Prostate gland (tissue), 2 donors: ENCODE measurements around the gene SHISAL2B. TPM values are rescaled to one million over a fixed set of nuclear protein-coding genes. Genes with fewer than 3 reads are reported as not detected.

Experiments
- DNase-seq: peaks from one replicate; pipeline ENCODE4 v3.0.0-alpha.2; 2019; ENCODE audit warnings: low spot score
- H3K27ac ChIP-seq, 2 donors: fragments of 200-600 bp; sonication (generic); 2 replicates each; pipeline ENCODE4 v1.5.1; 2017 to 2019
- H3K27me3 ChIP-seq: fragments of 200-600 bp; sonication (generic); replicated peaks from 2 replicates; pipeline ENCODE4 v1.5.1; 2019; ENCODE audit not compliant: insufficient read depth
- H3K36me3 ChIP-seq, 2 donors: fragments of 200-600 bp; sonication (generic); 1 replicate in 1 of 2; 2 replicates in 1 of 2; pipeline versions ENCODE4 v1.5.1 to v1.8.1; 2017 to 2019
- H3K4me1 ChIP-seq: fragments of 200-600 bp; sonication (generic); replicated peaks from 2 replicates; pipeline ENCODE4 v1.5.1; 2019
- H3K4me3 ChIP-seq, 2 donors: fragments of 200-600 bp; sonication (generic); 2 replicates each; pipeline ENCODE4 v1.5.1; 2017 to 2019
- H3K9me3 ChIP-seq: fragments of 200-600 bp; sonication (generic); 2 replicates; pipeline ENCODE4 v1.5.1; 2017
- POLR2A ChIP-seq: fragments of 450-650 bp; IDR thresholded peaks from one replicate; pipeline ENCODE4 v1.6.1; 2016; ENCODE audit warnings: antibody characterized with exemption, mild to moderate bottlenecking
- POLR2AphosphoS5 ChIP-seq: sonication (generic); formaldehyde crosslinking; IDR thresholded peaks from one replicate; pipeline ENCODE4 v1.6.1; 2017; ENCODE audit warnings: antibody characterized with exemption
- WGBS: methylation state at CpG from one replicate; pipeline ENCODE4 v1.1.5; 2018; 5-methylcytosine and 5-hydroxymethylcytosine counted together
- intact Hi-C: fragments of 100-400 bp; cut with DNase I; formaldehyde crosslinking; loops from one replicate; pipeline ENCODE4 v1.14.2; 2022
- total RNA-seq, 2 donors: library from RNA; depleted of rRNA; stranded (reverse); fragments of >200 nt; gene quantifications; one replicate each; pipeline ENCODE4 v1.1.0, GENCODE V29; 2016
- TF ChIP-seq, protein P1 (sequence below), 4 experiments: fragments of 200-600 bp in 2 of 4; fragments of 450-650 bp in 2 of 4; sonication (generic) in 2 of 4; IDR thresholded peaks; 1 replicate in 3 of 4; 2 replicates in 1 of 4; pipeline ENCODE4 v1.5.1; 2016 to 2019; ENCODE audit warnings: antibody characterized with exemption in 4 of 4, mild to moderate bottlenecking in 2 of 4, moderate library complexity in 2 of 4

Gene SHISAL2B
- total RNA-seq, 2 donors from 2014 or later, result not detected

GRCh38 chr5:64678374-64678773 is 11.9 kb upstream of the SHISAL2B start:
- Histone ChIP-seq H3K4me1 (no peaks in the 10 kb centered on the region), H3K27me3 (no peaks in the 10 kb centered on the region), H3K36me3 (no peaks in the 10 kb centered on the region), H3K4me3 (no peak overlapping the region), H3K9me3 (no peaks in the 10 kb centered on the region), H3K27ac (no peak overlapping the region)
- TF ChIP-seq POLR2AphosphoS5 (no peak), POLR2A (no peak)
- TF ChIP-seq, protein P1, sequence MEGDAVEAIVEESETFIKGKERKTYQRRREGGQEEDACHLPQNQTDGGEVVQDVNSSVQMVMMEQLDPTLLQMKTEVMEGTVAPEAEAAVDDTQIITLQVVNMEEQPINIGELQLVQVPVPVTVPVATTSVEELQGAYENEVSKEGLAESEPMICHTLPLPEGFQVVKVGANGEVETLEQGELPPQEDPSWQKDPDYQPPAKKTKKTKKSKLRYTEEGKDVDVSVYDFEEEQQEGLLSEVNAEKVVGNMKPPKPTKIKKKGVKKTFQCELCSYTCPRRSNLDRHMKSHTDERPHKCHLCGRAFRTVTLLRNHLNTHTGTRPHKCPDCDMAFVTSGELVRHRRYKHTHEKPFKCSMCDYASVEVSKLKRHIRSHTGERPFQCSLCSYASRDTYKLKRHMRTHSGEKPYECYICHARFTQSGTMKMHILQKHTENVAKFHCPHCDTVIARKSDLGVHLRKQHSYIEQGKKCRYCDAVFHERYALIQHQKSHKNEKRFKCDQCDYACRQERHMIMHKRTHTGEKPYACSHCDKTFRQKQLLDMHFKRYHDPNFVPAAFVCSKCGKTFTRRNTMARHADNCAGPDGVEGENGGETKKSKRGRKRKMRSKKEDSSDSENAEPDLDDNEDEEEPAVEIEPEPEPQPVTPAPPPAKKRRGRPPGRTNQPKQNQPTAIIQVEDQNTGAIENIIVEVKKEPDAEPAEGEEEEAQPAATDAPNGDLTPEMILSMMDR (IDR thresholded peaks at IDR 0.05), result no peak
- intact Hi-C loops, result no loop called here
- WGBS, result 76% methylated on average over 5 of the region's 5 CpGs
- no peak for DNase-seq

DNA sequence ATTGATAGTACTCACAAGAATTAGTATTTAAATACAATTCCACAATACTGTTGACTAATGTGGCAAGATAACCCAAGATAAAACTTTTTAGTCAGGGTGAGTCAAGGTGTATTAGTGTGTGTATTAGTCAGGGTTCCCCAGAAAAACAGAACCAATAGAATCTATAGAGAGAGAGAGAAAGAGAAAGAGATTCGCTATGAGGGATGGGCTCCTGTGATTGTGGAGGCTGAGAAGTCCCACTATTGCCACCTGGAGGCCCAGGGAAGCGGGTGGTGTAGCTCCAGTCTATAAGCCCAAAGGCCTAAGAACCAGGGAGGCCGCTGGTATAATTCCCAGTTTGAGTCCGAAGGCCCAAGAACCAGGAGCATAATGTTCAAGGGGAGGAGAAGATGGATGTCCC is 10.0 kb upstream of the SHISAL2B start:
- no peaks in the 10 kb centered on the region for H3K9me3 ChIP-seq
- TF ChIP-seq POLR2AphosphoS5 (no peak), POLR2A (no peak)
- TF ChIP-seq, protein P1 (IDR thresholded peaks at IDR 0.05), result no peak
- WGBS, result 98% methylated on average over 4 of the region's 4 CpGs
- no peak overlapping the region for H3K27ac ChIP-seq
- no peaks in the 10 kb centered on the region for H3K36me3 ChIP-seq
- no peaks in the 10 kb centered on the region for H3K27me3 ChIP-seq
- DNase-seq, result no peak
- intact Hi-C loops, result no loop called here
- H3K4me1 ChIP-seq, result no peaks in the 10 kb centered on the region
- H3K4me3 ChIP-seq, result no peak overlapping the region

- H3K4me3 ChIP-seq, result no peak overlapping the region
- H3K36me3 ChIP-seq, result no peaks in the 10 kb centered on the region
- no peaks in the 10 kb centered on the region for H3K9me3 ChIP-seq
- no peak overlapping the region for H3K27ac ChIP-seq
- no peaks in the 10 kb centered on the region for H3K27me3 ChIP-seq
- intact Hi-C loops, result no loop called here
- TF ChIP-seq, protein P1 (IDR thresholded peaks at IDR 0.05), result no peak
- TF ChIP-seq POLR2A (no peak), POLR2AphosphoS5 (no peak)
- 95% methylated on average over 7 of the region's 7 CpGs for WGBS
- H3K4me1 ChIP-seq, result no peaks in the 10 kb centered on the region
- no peak for DNase-seq
Observed at GRCh38 chr5:64682608-64683007, 7.7 kb upstream of the SHISAL2B start.

DNA sequence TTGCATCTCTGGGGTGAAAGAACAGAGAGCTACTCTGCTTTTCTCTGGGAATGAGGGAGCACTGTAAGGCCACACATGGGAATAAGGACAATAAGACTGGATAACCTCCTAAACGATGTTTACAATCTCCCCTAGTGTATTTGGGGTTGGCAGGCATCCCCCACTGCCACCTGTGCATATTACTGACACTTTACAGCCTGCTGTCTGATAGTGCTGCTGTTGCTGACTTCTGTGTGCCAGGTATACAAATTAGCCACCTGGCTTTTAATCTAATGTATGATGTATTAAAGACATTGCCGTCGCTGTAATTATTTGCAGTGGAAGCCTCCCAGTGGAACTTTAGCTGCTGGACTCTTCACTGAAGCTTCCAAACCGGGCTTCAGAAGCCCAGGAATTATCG is 4.4 kb upstream of the SHISAL2B start:
- TF ChIP-seq POLR2AphosphoS5 (no peak), POLR2A (no peak)
- TF ChIP-seq, protein P1 (IDR thresholded peaks at IDR 0.05), result no peak
- intact Hi-C loops, result no loop called here
- no peaks in the 10 kb centered on the region for H3K9me3 ChIP-seq
- no peaks in the 10 kb centered on the region for H3K4me1 ChIP-seq
- H3K4me3 ChIP-seq, result no peak overlapping the region
- no peak for DNase-seq
- H3K27me3 ChIP-seq, result peaks cover 5% of the 10 kb centered on the region
- WGBS, result 48% methylated on average over 5 of the region's 5 CpGs
- H3K27ac ChIP-seq, result no peak overlapping the region
- no peaks in the 10 kb centered on the region for H3K36me3 ChIP-seq

- no peak overlapping the region for H3K4me3 ChIP-seq
- peaks cover 5% of the 10 kb centered on the region for H3K27me3 ChIP-seq
- no peak for DNase-seq
- 78% methylated on average over 3 of the region's 3 CpGs for WGBS
- intact Hi-C loops, result no loop called here
- TF ChIP-seq POLR2A, result no peak
- no peak overlapping the region for H3K27ac ChIP-seq
- H3K4me1 ChIP-seq, result no peaks in the 10 kb centered on the region
- H3K9me3 ChIP-seq, result no peaks in the 10 kb centered on the region
- no peaks in the 10 kb centered on the region for H3K36me3 ChIP-seq
Observed at GRCh38 chr5:64688391-64688790, 1.9 kb upstream of the SHISAL2B start.
